Loucy (cell line): ENCODE results near the gene PDZRN3.

Experiments used
- CTCF ChIP-seq: fragments of 200-600 bp; sonication (generic); conservative IDR thresholded peaks from 2 replicates; pipeline ENCODE4 v1.5.1; 2014; ENCODE audit warnings: mild to moderate bottlenecking, antibody characterized with exemption, low read length
- EZH2phosphoT487 ChIP-seq: fragments of 200-600 bp; IDR thresholded peaks from 2 replicates; pipeline ENCODE4 v1.6.1; 2018; ENCODE audit warnings: antibody characterized with exemption, mild to moderate bottlenecking, moderate library complexity, borderline replicate concordance

GRCh38 chr3:73350996-73351395 lies 273.7 kb downstream of the PDZRN3 start:
- TF ChIP-seq CTCF, result no peak
- TF ChIP-seq EZH2phosphoT487, result no peak
